ENCODE data around the gene GAS6. TPM values are rescaled to one million over a fixed set of nuclear protein-coding genes. Genes with fewer than 3 reads are reported as not detected.
"Not testable (repeated sequence)": the region's sequence is repeated elsewhere in the genome, so short reads cannot be mapped to it uniquely, and the experiment has no call there.

Gene GAS6
- total RNA-seq, 1 experiment from 2014 or later: 49.4 TPM

- no peaks in the 10 kb centered on the region for H4K20me1 ChIP-seq (ENCODE audit: insufficient read depth)
- no peak overlapping the region for H3K4me2 ChIP-seq (ENCODE audit: low read length)
- no peak for TF ChIP-seq EGR1 (IDR thresholded peaks at IDR 0.05; ENCODE audit: low read depth)
- TF ChIP-seq FOSL1 (IDR thresholded peaks at IDR 0.05; ENCODE audit: low read depth): no peak
- no peak for TF ChIP-seq MAX (IDR thresholded peaks at IDR 0.05)
- no peak for TF ChIP-seq YY1 (IDR thresholded peaks at IDR 0.05; ENCODE audit: extremely low read depth, insufficient replicate concordance, low read depth, low read length)
- TF ChIP-seq CEBPB (IDR thresholded peaks at IDR 0.05; ENCODE audit: low read depth): no peak
- H3K4me3 ChIP-seq (replicated peaks in 1 of 2; ENCODE audit: low read depth in 1 of 2, low read length in 2 of 2): no peak overlapping the region
- no peak overlapping the region for H2AFZ ChIP-seq (ENCODE audit: low read depth, low read length, poor library complexity, severe bottlenecking)
- no TSS peak for BruUV-seq (replicated peaks)
- H3K9me2 ChIP-seq (ENCODE audit: insufficient read depth): no peaks in the 10 kb centered on the region
- intact Hi-C loops (cut with micrococcal nuclease): no loop called here
- no peaks in the 10 kb centered on the region for H3K9me3 ChIP-seq (ENCODE audit: control insufficient read depth in 1 of 2, insufficient read depth in 1 of 2, low read depth in 1 of 2, low read length in 2 of 2)
- no peaks in the 10 kb centered on the region for H3K27me3 ChIP-seq (ENCODE audit: insufficient read depth, low read length)
- H3K36me3 ChIP-seq (ENCODE audit: control insufficient read depth in 1 of 2, insufficient read depth in 2 of 2, low read length in 2 of 2): no peaks in the 10 kb centered on the region
- CTCF ChIA-PET: no interaction called here
- H3K4me1 ChIP-seq (ENCODE audit: control insufficient read depth in 1 of 2, insufficient read depth in 2 of 2, low read length in 2 of 2): no peaks in the 10 kb centered on the region
- no peak overlapping the region for H3K9ac ChIP-seq (ENCODE audit: low read length)
- no peak overlapping the region for H3K27ac ChIP-seq (ENCODE audit: low read depth, low read length)
- POLR2A ChIA-PET: no interaction called here
- DNase-seq (ENCODE audit: low read depth, low spot score) (no peak), ATAC-seq (no peak)
- RAD21 ChIA-PET (ENCODE audit: low non-redundant PET in 1 of 2, low total read pairs in 2 of 2, uncharacterized antibody in 2 of 2, unreplicated experiment in 2 of 2): no interaction called here
- no peaks in the 10 kb centered on the region for H3K79me2 ChIP-seq (ENCODE audit: insufficient read depth, low read length)
Measured at GRCh38 chr13:113874177-113874576, 10.3 kb upstream of the GAS6 start.

GRCh38 chr13:113869263-113869662 is 5.4 kb upstream of the GAS6 start:
- Histone ChIP-seq H3K4me3 (replicated peaks in 1 of 2; ENCODE audit: low read depth in 1 of 2, low read length in 2 of 2) (no peak overlapping the region), H3K27ac (ENCODE audit: low read depth, low read length) (no peak overlapping the region), H3K27me3 (ENCODE audit: insufficient read depth, low read length) (no peaks in the 10 kb centered on the region), H3K36me3 (ENCODE audit: control insufficient read depth in 1 of 2, insufficient read depth in 2 of 2, low read length in 2 of 2) (no peaks in the 10 kb centered on the region), H3K4me1 (ENCODE audit: control insufficient read depth in 1 of 2, insufficient read depth in 2 of 2, low read length in 2 of 2) (peaks cover 0 to 10% of the 10 kb centered on the region in 2 experiments; a peak in 3 of 4 replicates), H2AFZ (ENCODE audit: low read depth, low read length, poor library complexity, severe bottlenecking) (no peak overlapping the region), H4K20me1 (ENCODE audit: insufficient read depth) (no peaks in the 10 kb centered on the region), H3K9ac (ENCODE audit: low read length) (no peak overlapping the region), H3K79me2 (ENCODE audit: insufficient read depth, low read length) (no peaks in the 10 kb centered on the region), H3K9me2 (ENCODE audit: insufficient read depth) (no peaks in the 10 kb centered on the region), H3K4me2 (ENCODE audit: low read length) (no peak overlapping the region), H3K9me3 (ENCODE audit: control insufficient read depth in 1 of 2, insufficient read depth in 1 of 2, low read depth in 1 of 2, low read length in 2 of 2) (no peaks in the 10 kb centered on the region)
- ATAC-seq (no peak), DNase-seq (ENCODE audit: low read depth, low spot score) (no peak)
- POLR2A ChIA-PET: no interaction called here
- no peak for TF ChIP-seq ZFX (IDR thresholded peaks at IDR 0.05)
- TF ChIP-seq ZNF274 (IDR thresholded peaks at IDR 0.05; ENCODE audit: low read depth, low read length): no peak
- TF ChIP-seq TCF7L2 (IDR thresholded peaks at IDR 0.05; ENCODE audit: borderline replicate concordance, extremely low read depth, insufficient read depth, insufficient read length): no peak
- TF ChIP-seq FOSL1 (IDR thresholded peaks at IDR 0.05; ENCODE audit: low read depth): no peak
- TF ChIP-seq ZBTB33 (IDR thresholded peaks at IDR 0.05; ENCODE audit: extremely low read depth, insufficient replicate concordance, low read length): no peak
- TF ChIP-seq RAD21 (IDR thresholded peaks at IDR 0.05; ENCODE audit: low read depth): no peak
- RAD21 ChIA-PET (ENCODE audit: low non-redundant PET in 1 of 2, low total read pairs in 2 of 2, uncharacterized antibody in 2 of 2, unreplicated experiment in 2 of 2): no interaction called here
- CTCF ChIA-PET: no interaction called here
- no TSS peak for BruUV-seq (replicated peaks)
- intact Hi-C loops (cut with micrococcal nuclease): no loop called here

- CTCF ChIA-PET; H3K79me2 ChIP-seq (ENCODE audit: insufficient read depth, low read length); H3K4me2 ChIP-seq (ENCODE audit: low read length); H3K9me2 ChIP-seq (ENCODE audit: insufficient read depth); H3K36me3 ChIP-seq (ENCODE audit: control insufficient read depth in 1 of 2, insufficient read depth in 2 of 2, low read length in 2 of 2); H2AFZ ChIP-seq (ENCODE audit: low read depth, low read length, poor library complexity, severe bottlenecking); POLR2A ChIA-PET; H3K27ac ChIP-seq (ENCODE audit: low read depth, low read length); H4K20me1 ChIP-seq (ENCODE audit: insufficient read depth); RAD21 ChIA-PET (ENCODE audit: low non-redundant PET in 1 of 2, low total read pairs in 2 of 2, uncharacterized antibody in 2 of 2, unreplicated experiment in 2 of 2); H3K9me3 ChIP-seq (ENCODE audit: control insufficient read depth in 1 of 2, insufficient read depth in 1 of 2, low read depth in 1 of 2, low read length in 2 of 2); DNase-seq (ENCODE audit: low read depth, low spot score); ATAC-seq; intact Hi-C loops (cut with micrococcal nuclease); BruUV-seq (replicated peaks); H3K4me3 ChIP-seq (replicated peaks in 1 of 2; ENCODE audit: low read depth in 1 of 2, low read length in 2 of 2); H3K9ac ChIP-seq (ENCODE audit: low read length); H3K27me3 ChIP-seq (ENCODE audit: insufficient read depth, low read length): not testable (repeated sequence)
- H3K4me1 ChIP-seq (ENCODE audit: control insufficient read depth in 1 of 2, insufficient read depth in 2 of 2, low read length in 2 of 2): peaks cover 0 to 12% of the 10 kb centered on the region in 2 experiments; a peak in 3 of 4 replicates
Measured at GRCh38 chr13:113867913-113868312, 4.0 kb upstream of the GAS6 start.

All from HCT116 (cell line).